ENCODE measurements around the gene DTL.

Gene DTL

GRCh38 chr1:212113706-212114105, 78.2 kb downstream of the DTL start:
- H3K79me2 ChIP-seq (ENCODE audit: insufficient read depth, low read length), result no peaks in the 10 kb centered on the region
- H3F3A ChIP-seq (ENCODE audit: insufficient read depth), result 0 out of 2 replicates have a peak, but pooled peaks cover 3% of the 10 kb centered on the region
- no peak overlapping the region for H3K9ac ChIP-seq (ENCODE audit: low read length)
- no peak overlapping the region for H3K27ac ChIP-seq (ENCODE audit: low read depth, low read length)
- TF ChIP-seq EZH2phosphoT487 (conservative IDR thresholded peaks at IDR 0.05; ENCODE audit: low read length), result no peak
- TF ChIP-seq CTCF (IDR thresholded peaks at IDR 0.05; ENCODE audit: insufficient read depth, low read length, poor library complexity, severe bottlenecking), result no peak
- no peaks in the 10 kb centered on the region for H3K36me3 ChIP-seq (ENCODE audit: low read length)
- H3K4me2 ChIP-seq (ENCODE audit: low read depth, low read length, poor library complexity, severe bottlenecking), result no peak overlapping the region
- H3K9me2 ChIP-seq (replicated peaks; ENCODE audit: insufficient read depth, low read length), result no peaks in the 10 kb centered on the region
- no peaks in the 10 kb centered on the region for H3K27me3 ChIP-seq (ENCODE audit: low read length)
- no peaks in the 10 kb centered on the region for H4K20me1 ChIP-seq (ENCODE audit: low read depth, low read length)
- no peak overlapping the region for H2AFZ ChIP-seq (ENCODE audit: low read depth, low read length, severe bottlenecking)
- H3K9me3 ChIP-seq (ENCODE audit: insufficient read depth, low read length), result no peaks in the 10 kb centered on the region
- H3K4me3 ChIP-seq (ENCODE audit: insufficient read depth, low read length, poor library complexity, severe bottlenecking), result no peak overlapping the region

GRCh38 chr1:212118167-212118871, 82.8 kb downstream of the DTL start:
- Histone ChIP-seq H3K27me3 (ENCODE audit: low read length) (no peaks in the 10 kb centered on the region), H4K20me1 (ENCODE audit: low read depth, low read length) (no peaks in the 10 kb centered on the region), H3K36me3 (ENCODE audit: low read length) (no peaks in the 10 kb centered on the region), H3K79me2 (ENCODE audit: insufficient read depth, low read length) (no peaks in the 10 kb centered on the region), H3K4me3 (ENCODE audit: insufficient read depth, low read length, poor library complexity, severe bottlenecking) (no peak overlapping the region), H3K27ac (ENCODE audit: low read depth, low read length) (no peak overlapping the region; the same call in 1 of the 2 replicates), H3K9me3 (ENCODE audit: insufficient read depth, low read length) (no peaks in the 10 kb centered on the region), H2AFZ (ENCODE audit: low read depth, low read length, severe bottlenecking) (no peak overlapping the region), H3K4me2 (ENCODE audit: low read depth, low read length, poor library complexity, severe bottlenecking) (no peak overlapping the region), H3F3A (ENCODE audit: insufficient read depth) (0 out of 2 replicates have a peak, but pooled peaks cover 3% of the 10 kb centered on the region), H3K9ac (ENCODE audit: low read length) (no peak overlapping the region), H3K9me2 (replicated peaks; ENCODE audit: insufficient read depth, low read length) (no peaks in the 10 kb centered on the region)
- TF ChIP-seq EZH2phosphoT487 (conservative IDR thresholded peaks at IDR 0.05; ENCODE audit: low read length) (no peak), CTCF (IDR thresholded peaks at IDR 0.05; ENCODE audit: insufficient read depth, low read length, poor library complexity, severe bottlenecking) (no peak)

GRCh38 chr1:212118872-212119260, 83.3 kb downstream of the DTL start:
- Histone ChIP-seq H3K79me2 (ENCODE audit: insufficient read depth, low read length) (no peaks in the 10 kb centered on the region), H2AFZ (ENCODE audit: low read depth, low read length, severe bottlenecking) (no peak overlapping the region), H3K9ac (ENCODE audit: low read length) (no peak overlapping the region), H3K27ac (ENCODE audit: low read depth, low read length) (peak overlapping the region; percentile 35), H3K27me3 (ENCODE audit: low read length) (no peaks in the 10 kb centered on the region), H3K36me3 (ENCODE audit: low read length) (no peaks in the 10 kb centered on the region), H3K9me3 (ENCODE audit: insufficient read depth, low read length) (no peaks in the 10 kb centered on the region), H3F3A (ENCODE audit: insufficient read depth) (0 out of 2 replicates have a peak, but pooled peaks cover 3% of the 10 kb centered on the region), H4K20me1 (ENCODE audit: low read depth, low read length) (no peaks in the 10 kb centered on the region), H3K9me2 (replicated peaks; ENCODE audit: insufficient read depth, low read length) (no peaks in the 10 kb centered on the region), H3K4me2 (ENCODE audit: low read depth, low read length, poor library complexity, severe bottlenecking) (no peak overlapping the region), H3K4me3 (ENCODE audit: insufficient read depth, low read length, poor library complexity, severe bottlenecking) (no peak overlapping the region)
- TF ChIP-seq CTCF (IDR thresholded peaks at IDR 0.05; ENCODE audit: insufficient read depth, low read length, poor library complexity, severe bottlenecking) (no peak), EZH2phosphoT487 (conservative IDR thresholded peaks at IDR 0.05; ENCODE audit: low read length) (no peak)

Measured in SU-DHL-6 (cell line).